Muscle layer of duodenum (tissue), 2 donors: ENCODE data around the gene C1QTNF1.

Experiments used
- H3K27ac ChIP-seq: one replicate; pipeline ENCODE4 v1.7.0; 2013; ENCODE audit warnings: mild to moderate bottlenecking, low read length
- H3K27me3 ChIP-seq: one replicate; pipeline ENCODE4 v1.7.0; 2013; ENCODE audit warnings: low read depth, mild to moderate bottlenecking, control low read depth, low read length
- H3K36me3 ChIP-seq, 2 donors: one replicate each; pipeline ENCODE4 v1.7.0; 2013; ENCODE audit warnings: low read length in 2 of 2, control low read depth in 1 of 2, mild to moderate bottlenecking in 1 of 2; ENCODE audit not compliant: insufficient read depth in 2 of 2, control insufficient read depth in 1 of 2
- H3K4me1 ChIP-seq, 2 donors: one replicate each; pipeline ENCODE4 v1.7.0; 2013; ENCODE audit warnings: low read length in 2 of 2, mild to moderate bottlenecking in 2 of 2, control low read depth in 1 of 2, moderate library complexity in 1 of 2; ENCODE audit not compliant: insufficient read depth in 2 of 2, control insufficient read depth in 1 of 2
- H3K4me3 ChIP-seq, 2 donors: one replicate each; pipeline ENCODE4 v1.7.0; 2013; ENCODE audit warnings: low read length in 2 of 2, low read depth in 1 of 2, mild to moderate bottlenecking in 1 of 2
- H3K9me3 ChIP-seq, 2 donors: one replicate each; pipeline ENCODE4 v1.7.0; 2013; ENCODE audit warnings: low read length in 2 of 2, control low read depth in 1 of 2, mild to moderate bottlenecking in 1 of 2; ENCODE audit not compliant: control insufficient read depth in 1 of 2
- donor health status: healthy.

C1QTNF1 gene

DNA sequence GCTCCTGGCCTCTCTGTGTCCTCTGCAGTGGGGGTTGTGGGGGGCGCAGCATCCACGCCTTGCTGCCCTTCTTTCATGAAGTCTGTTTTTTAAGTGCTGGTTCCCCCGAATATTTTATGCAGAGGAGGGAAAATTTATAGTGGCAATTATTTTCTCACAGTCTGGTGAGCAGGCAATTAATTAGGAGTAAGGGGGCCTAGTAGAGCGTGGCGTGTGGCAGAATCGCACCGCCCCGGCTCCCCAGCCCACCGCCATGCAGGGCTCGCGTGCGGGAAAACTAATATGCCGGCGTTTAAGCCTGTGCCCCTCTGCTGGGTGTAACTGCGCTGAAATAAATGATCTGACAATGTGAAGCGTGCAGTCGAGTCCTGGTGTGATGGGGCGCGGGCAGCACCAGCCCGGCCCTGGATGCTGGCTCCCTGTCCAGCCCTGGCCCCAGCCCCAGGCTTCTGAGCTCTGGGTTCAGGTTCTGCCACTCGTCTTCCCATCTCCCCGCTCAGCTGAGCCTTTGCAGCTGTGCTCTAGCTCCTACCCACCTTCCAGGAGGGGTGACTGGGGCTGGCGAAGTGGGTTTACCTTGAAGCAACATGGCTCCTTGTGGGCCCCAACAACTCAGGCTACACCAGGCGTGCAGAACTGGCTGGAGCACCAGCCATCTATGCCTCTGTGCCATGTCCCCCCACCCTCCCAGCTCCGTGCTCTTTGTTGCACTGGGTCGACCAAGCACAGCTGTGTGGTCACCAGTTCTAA, 64.5 kb downstream of the C1QTNF1 start:
- no peaks in the 10 kb centered on the region for H3K9me3 ChIP-seq
- no peak overlapping the region for H3K27ac ChIP-seq
- no peaks in the 10 kb centered on the region for H3K4me1 ChIP-seq
- H3K27me3 ChIP-seq, result no peaks in the 10 kb centered on the region
- H3K4me3 ChIP-seq, result no peak overlapping the region
- H3K36me3 ChIP-seq, result peaks cover 0 to 32% of the 10 kb centered on the region in 2 donors

- Histone ChIP-seq H3K27ac (no peak overlapping the region), H3K9me3 (no peaks in the 10 kb centered on the region), H3K4me3 (no peak overlapping the region), H3K4me1 (no peaks in the 10 kb centered on the region), H3K36me3 (peaks cover 0 to 27% of the 10 kb centered on the region in 2 donors), H3K27me3 (no peaks in the 10 kb centered on the region)
Observed at GRCh38 chr17:79088997-79089328, 65.0 kb downstream of the C1QTNF1 start.

DNA sequence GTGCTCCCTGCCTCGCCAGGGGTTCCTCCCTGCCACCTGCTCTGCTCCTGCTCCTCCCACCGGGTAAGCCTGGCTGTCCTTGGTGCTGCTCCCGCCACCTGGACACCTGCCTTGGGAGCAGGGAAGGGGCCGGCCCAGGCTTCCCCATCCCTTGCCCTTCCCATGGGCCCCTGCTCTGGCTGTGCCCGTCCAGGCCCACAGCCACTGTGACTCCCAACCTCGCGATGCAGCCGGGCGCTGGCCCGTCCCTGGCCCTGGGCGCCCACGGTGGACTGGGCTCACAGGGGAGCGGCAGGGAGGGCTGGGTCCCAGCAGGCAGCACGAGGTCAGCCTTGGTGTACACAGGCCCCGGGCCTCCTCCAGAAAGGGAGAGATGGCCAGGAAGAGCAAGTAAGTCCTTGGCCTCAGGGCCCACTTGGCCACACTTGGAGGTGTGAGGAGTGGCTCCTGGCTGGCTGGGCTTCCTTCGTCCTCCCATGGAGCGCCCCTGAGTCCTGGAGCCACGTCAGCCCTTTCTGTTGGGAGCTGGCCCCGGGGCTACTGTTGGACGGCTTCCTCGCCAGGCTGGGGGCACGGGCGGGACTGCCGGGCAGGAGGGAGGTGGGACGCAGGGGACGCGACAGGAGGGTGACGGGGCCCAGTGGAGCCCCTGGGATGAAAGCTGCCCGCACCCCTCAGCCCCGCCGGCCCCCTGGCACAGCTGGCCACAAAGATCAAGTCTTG, 65.9 kb downstream of the C1QTNF1 start:
- Histone ChIP-seq H3K36me3 (peaks cover 0 to 18% of the 10 kb centered on the region in 2 donors), H3K9me3 (no peaks in the 10 kb centered on the region), H3K4me1 (no peaks in the 10 kb centered on the region), H3K4me3 (no peak overlapping the region), H3K27ac (no peak overlapping the region), H3K27me3 (peaks cover 3% of the 10 kb centered on the region)

GRCh38 chr17:79090443-79091225, 66.7 kb downstream of the C1QTNF1 start:
- Histone ChIP-seq H3K9me3 (no peaks in the 10 kb centered on the region), H3K36me3 (peaks cover 0 to 10% of the 10 kb centered on the region in 2 donors), H3K4me3 (no peak overlapping the region), H3K4me1 (no peaks in the 10 kb centered on the region), H3K27me3 (peaks cover 4% of the 10 kb centered on the region), H3K27ac (no peak overlapping the region)

GRCh38 chr17:79091226-79091670, 67.3 kb downstream of the C1QTNF1 start:
- Histone ChIP-seq H3K4me3 (no peak overlapping the region), H3K36me3 (peaks cover 0 to 5% of the 10 kb centered on the region in 2 donors), H3K9me3 (no peaks in the 10 kb centered on the region), H3K27ac (no peak overlapping the region), H3K4me1 (no peaks in the 10 kb centered on the region), H3K27me3 (peaks cover 4% of the 10 kb centered on the region)

DNA sequence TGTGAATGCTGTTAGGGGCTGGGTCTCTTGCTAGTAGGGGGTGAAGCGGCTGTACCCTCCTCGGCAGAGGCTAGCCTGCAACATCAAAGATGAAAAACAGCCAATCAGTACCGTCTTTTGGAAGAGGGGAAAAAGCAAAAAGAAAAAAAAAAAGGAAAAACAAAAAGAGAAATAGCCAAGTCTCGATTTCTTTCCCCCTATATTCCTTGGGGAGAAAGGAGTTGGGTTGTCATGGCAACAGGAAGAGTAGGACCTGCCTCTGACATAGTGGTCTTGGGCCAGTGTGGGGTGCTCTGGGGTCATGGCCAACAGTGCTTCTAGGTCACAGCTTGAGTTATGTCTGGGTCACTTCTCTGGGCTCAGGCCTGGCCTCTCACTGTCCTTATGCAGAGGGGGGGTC, 68.6 kb downstream of the C1QTNF1 start:
- H3K4me3 ChIP-seq, result no peak overlapping the region
- H3K9me3 ChIP-seq, result no peaks in the 10 kb centered on the region
- no peaks in the 10 kb centered on the region for H3K4me1 ChIP-seq
- peaks cover 8% of the 10 kb centered on the region for H3K27me3 ChIP-seq
- H3K36me3 ChIP-seq, result no peaks in the 10 kb centered on the region
- no peak overlapping the region for H3K27ac ChIP-seq

DNA sequence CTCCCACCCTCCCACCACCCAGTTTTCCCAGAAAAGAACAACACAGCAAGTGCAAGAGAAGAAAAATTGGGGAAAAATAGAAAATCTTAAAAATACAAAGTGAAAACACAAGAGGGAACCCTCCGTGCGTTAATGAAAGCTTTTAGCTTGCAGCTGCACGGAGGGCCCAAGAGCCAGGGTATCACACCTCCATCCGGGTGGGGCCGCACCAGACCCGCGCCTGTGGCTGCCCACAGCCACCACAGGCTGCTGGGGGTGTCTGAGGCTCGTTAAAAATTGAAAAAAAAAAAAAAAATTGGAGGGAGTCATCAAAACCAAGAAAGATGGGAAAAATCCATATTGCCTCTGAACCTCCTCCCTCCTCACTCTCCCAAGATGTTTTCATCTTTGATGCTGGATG, 69.3 kb downstream of the C1QTNF1 start:
- H3K9me3 ChIP-seq, result no peaks in the 10 kb centered on the region
- H3K36me3 ChIP-seq, result no peaks in the 10 kb centered on the region
- H3K27me3 ChIP-seq, result peaks cover 15% of the 10 kb centered on the region
- H3K27ac ChIP-seq, result no peak overlapping the region
- H3K4me1 ChIP-seq, result no peaks in the 10 kb centered on the region
- H3K4me3 ChIP-seq, result no peak overlapping the region

DNA sequence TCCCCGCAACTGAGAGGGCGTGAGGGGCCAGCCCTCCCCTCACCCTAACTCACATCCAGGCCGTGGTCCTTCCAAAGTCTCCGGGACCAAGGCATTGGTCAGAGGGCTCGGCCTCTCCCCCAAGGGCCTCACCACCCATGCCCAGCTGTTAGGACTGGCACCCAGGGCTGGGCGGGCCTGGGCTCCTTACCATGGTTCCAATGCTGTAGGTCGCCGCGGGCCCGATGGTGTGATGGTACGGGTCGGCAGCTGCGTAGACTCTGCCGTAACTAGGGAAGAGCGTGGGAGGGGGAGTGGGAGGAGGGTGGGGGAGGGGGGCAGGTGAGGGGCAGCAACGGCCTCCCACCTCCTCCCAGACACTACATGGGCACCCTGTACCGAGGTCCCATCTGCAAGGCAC, 70.3 kb downstream of the C1QTNF1 start:
- no peaks in the 10 kb centered on the region for H3K4me1 ChIP-seq
- peaks cover 18% of the 10 kb centered on the region for H3K27me3 ChIP-seq
- no peak overlapping the region for H3K4me3 ChIP-seq
- H3K27ac ChIP-seq, result no peak overlapping the region
- H3K36me3 ChIP-seq, result no peaks in the 10 kb centered on the region
- no peaks in the 10 kb centered on the region for H3K9me3 ChIP-seq

DNA sequence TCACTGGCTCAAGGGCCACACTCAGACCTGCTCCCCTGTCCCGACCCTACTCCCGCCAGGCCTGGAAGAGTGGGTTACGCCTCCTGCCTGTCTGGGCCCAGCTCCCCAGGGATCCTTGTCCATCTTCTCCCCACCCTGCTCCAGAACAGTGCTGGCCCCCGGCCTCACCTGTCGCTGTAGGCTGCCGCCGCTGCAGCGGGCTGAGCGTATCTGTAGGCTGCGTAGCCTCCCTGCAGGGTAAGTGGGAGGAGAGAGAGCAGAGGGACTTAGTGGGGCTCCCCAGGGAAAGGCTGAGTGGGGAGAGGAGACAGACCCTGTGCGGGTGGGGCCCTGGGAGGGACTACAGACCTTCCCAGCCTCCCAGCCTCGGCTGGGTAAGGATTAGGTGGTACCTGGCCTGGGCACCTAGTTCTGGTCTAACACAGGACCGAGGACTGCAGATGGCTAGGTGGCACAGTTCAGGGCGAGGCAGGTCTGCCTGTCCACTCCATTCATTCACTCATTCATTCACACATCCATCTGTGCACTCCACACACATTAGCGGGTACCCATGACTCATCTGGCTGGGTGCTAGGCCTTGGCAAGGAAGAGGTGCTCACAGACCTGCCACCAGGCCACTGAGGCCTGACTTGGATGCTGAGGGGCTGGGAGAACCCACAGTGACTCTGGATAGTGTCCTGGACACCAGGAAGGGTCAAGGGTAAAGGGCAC, 71.5 kb downstream of the C1QTNF1 start:
- Histone ChIP-seq H3K9me3 (no peaks in the 10 kb centered on the region), H3K4me3 (no peak overlapping the region), H3K36me3 (peaks cover 0 to 5% of the 10 kb centered on the region in 2 donors), H3K27me3 (peaks cover 18% of the 10 kb centered on the region), H3K4me1 (no peaks in the 10 kb centered on the region), H3K27ac (no peak overlapping the region)

- H3K36me3 ChIP-seq, result peaks cover 0 to 9% of the 10 kb centered on the region in 2 donors
- H3K4me3 ChIP-seq, result no peak overlapping the region
- H3K4me1 ChIP-seq, result no peaks in the 10 kb centered on the region
- peaks cover 18% of the 10 kb centered on the region for H3K27me3 ChIP-seq
- no peaks in the 10 kb centered on the region for H3K9me3 ChIP-seq
- H3K27ac ChIP-seq, result no peak overlapping the region
Observed at GRCh38 chr17:79096477-79096876, 72.5 kb downstream of the C1QTNF1 start.
